ENCODE measurements around the gene B3GLCT.

- TF ChIP-seq GATA2 (IDR thresholded peaks at IDR 0.05; ENCODE audit: low read depth, low read length) (no peak), GATA3 (IDR thresholded peaks at IDR 0.05; ENCODE audit: low read depth, low read length) (no peak)
These were observed 31.6 kb upstream of the B3GLCT start for GRCh38 chr13:31168166-31168565.

All from SH-SY5Y (cell line).